Astrocyte (in vitro differentiated cells and primary cell): Measurements from ENCODE around the gene SUPT6H.

Source experiments
- CTCF ChIP-seq: IDR thresholded peaks from 2 replicates; pipeline ENCODE4 v1.5.1; 2011; ENCODE audit warnings: low read depth, mild to moderate bottlenecking, inconsistent platforms, low read length, moderate library complexity; ENCODE audit not compliant: insufficient read depth
- EZH2 ChIP-seq: IDR thresholded peaks from 2 replicates; pipeline ENCODE4 v1.6.1; 2012; ENCODE audit warnings: mild to moderate bottlenecking, low read length, inconsistent platforms; ENCODE audit not compliant: insufficient read depth

GRCh38 chr17:28612531-28612930 is 49.5 kb upstream of the SUPT6H start:
- TF ChIP-seq EZH2 (no peak), CTCF (no peak)
